PFSK-1 (cell line): ENCODE results near the gene OR4F15.

Source experiments
- POLR2AphosphoS5 ChIP-seq: IDR thresholded peaks from 2 replicates; pipeline ENCODE4 v1.6.1; 2012; ENCODE audit warnings: low read depth, mild to moderate bottlenecking, control low read depth, low read length, moderate library complexity
- REST ChIP-seq, 2 experiments: IDR thresholded peaks; 2 replicates each; pipeline versions ENCODE4 v1.6.1 to v1.8.0; 2011 to 2012; ENCODE audit warnings: low read depth in 2 of 2, low read length in 2 of 2, control low read depth in 1 of 2, inconsistent platforms in 1 of 2, mild to moderate bottlenecking in 1 of 2, moderate library complexity in 1 of 2; ENCODE audit not compliant: insufficient read depth in 1 of 2
- SIN3A ChIP-seq: IDR thresholded peaks from 2 replicates; pipeline ENCODE4 v1.6.1; 2012; ENCODE audit warnings: mild to moderate bottlenecking, low read length, moderate library complexity, borderline replicate concordance; ENCODE audit not compliant: insufficient read depth

GRCh38 chr15:101775136-101775535 is 36.9 kb upstream of the OR4F15 start:
- TF ChIP-seq SIN3A (no peak), REST (IDR thresholded peaks at IDR 0.05; ENCODE audit: insufficient read depth in 1 of 2, low read depth in 2 of 2, low read length in 2 of 2) (no peak), POLR2AphosphoS5 (no peak)
